ENCODE measurements around the gene TBL1X. TPM values are rescaled to one million over a fixed set of nuclear protein-coding genes. Genes with fewer than 3 reads are reported as not detected.
A peak's percentile ranks its signal among the peaks of the same experiment; 100 is the strongest.

TBL1X gene
- total RNA-seq, 1 experiment from 2014 or later: 17.6 TPM

GRCh38 chrX:9560219-9560618, 95.4 kb downstream of the TBL1X start:
- Histone ChIP-seq H3K4me2 (no peak overlapping the region), H3K27ac (no peak overlapping the region), H3K9me3 (ENCODE audit: insufficient read depth, low read depth) (no peaks in the 10 kb centered on the region), H4K20me1 (ENCODE audit: insufficient read depth) (no peaks in the 10 kb centered on the region), H3K27me3 (ENCODE audit: insufficient read depth, low read depth) (no peaks in the 10 kb centered on the region), H3F3A (ENCODE audit: insufficient read depth, low read depth) (no peaks in the 10 kb centered on the region), H3K4me1 (replicated peaks; ENCODE audit: insufficient read depth) (no peaks in the 10 kb centered on the region), H2AFZ (no peak overlapping the region), H3K36me3 (ENCODE audit: low read depth) (no peaks in the 10 kb centered on the region), H3K4me3 (no peak overlapping the region), H3K9me2 (ENCODE audit: insufficient read depth) (no peaks in the 10 kb centered on the region), H3K79me2 (ENCODE audit: low read depth) (no peaks in the 10 kb centered on the region)
- POLR2A ChIA-PET (ENCODE audit: unreplicated experiment): no interaction called here
- intact Hi-C loops (cut with micrococcal nuclease; ENCODE audit: unreplicated experiment): no loop called here
- CTCF ChIA-PET: no interaction called here
- no peak for TF ChIP-seq CTCF (conservative IDR thresholded peaks at IDR 0.05)
- no peak for TF ChIP-seq EZH2 (IDR thresholded peaks at IDR 0.05; ENCODE audit: low read depth)
- BruUV-seq (replicated peaks): no TSS peak
- no peak for DNase-seq

- no peaks in the 10 kb centered on the region for H3K27me3 ChIP-seq (ENCODE audit: insufficient read depth, low read depth)
- TF ChIP-seq CTCF (conservative IDR thresholded peaks at IDR 0.05) (no peak), EZH2 (IDR thresholded peaks at IDR 0.05; ENCODE audit: low read depth) (no peak)
- POLR2A ChIA-PET (ENCODE audit: unreplicated experiment): no interaction called here
- CTCF ChIA-PET: no interaction called here
- H3K9me3 ChIP-seq (ENCODE audit: insufficient read depth, low read depth): no peaks in the 10 kb centered on the region
- no peak overlapping the region for H3K4me2 ChIP-seq
- no peaks in the 10 kb centered on the region for H3K36me3 ChIP-seq (ENCODE audit: low read depth)
- H3K27ac ChIP-seq: no peak overlapping the region
- H3K4me3 ChIP-seq: no peak overlapping the region
- H2AFZ ChIP-seq: no peak overlapping the region
- DNase-seq: no peak
- no peaks in the 10 kb centered on the region for H3F3A ChIP-seq (ENCODE audit: insufficient read depth, low read depth)
- H3K79me2 ChIP-seq (ENCODE audit: low read depth): no peaks in the 10 kb centered on the region
- intact Hi-C loops (cut with micrococcal nuclease; ENCODE audit: unreplicated experiment): no loop called here
- BruUV-seq (replicated peaks): no TSS peak
- no peaks in the 10 kb centered on the region for H3K9me2 ChIP-seq (ENCODE audit: insufficient read depth)
- no peaks in the 10 kb centered on the region for H3K4me1 ChIP-seq (replicated peaks; ENCODE audit: insufficient read depth)
- no peaks in the 10 kb centered on the region for H4K20me1 ChIP-seq (ENCODE audit: insufficient read depth)
Observed at GRCh38 chrX:9561199-9561598, 96.3 kb downstream of the TBL1X start.

GRCh38 chrX:9562851-9563250, 98.0 kb downstream of the TBL1X start:
- H3K4me1 ChIP-seq (replicated peaks; ENCODE audit: insufficient read depth): no peaks in the 10 kb centered on the region
- H3F3A ChIP-seq (ENCODE audit: insufficient read depth, low read depth): no peaks in the 10 kb centered on the region
- peak in 1 of 2 experiments; percentile 60 for DNase-seq
- no peaks in the 10 kb centered on the region for H3K79me2 ChIP-seq (ENCODE audit: low read depth)
- no peak overlapping the region for H3K4me2 ChIP-seq
- H3K4me3 ChIP-seq: no peak overlapping the region
- TF ChIP-seq EZH2 (IDR thresholded peaks at IDR 0.05; ENCODE audit: low read depth) (no peak), CTCF (conservative IDR thresholded peaks at IDR 0.05) (no peak)
- H4K20me1 ChIP-seq (ENCODE audit: insufficient read depth): no peaks in the 10 kb centered on the region
- H3K9me2 ChIP-seq (ENCODE audit: insufficient read depth): no peaks in the 10 kb centered on the region
- H3K36me3 ChIP-seq (ENCODE audit: low read depth): no peaks in the 10 kb centered on the region
- no peak overlapping the region for H3K27ac ChIP-seq
- no peaks in the 10 kb centered on the region for H3K9me3 ChIP-seq (ENCODE audit: insufficient read depth, low read depth)
- BruUV-seq (replicated peaks): no TSS peak
- H2AFZ ChIP-seq: no peak overlapping the region
- H3K27me3 ChIP-seq (ENCODE audit: insufficient read depth, low read depth): no peaks in the 10 kb centered on the region
- POLR2A ChIA-PET (ENCODE audit: unreplicated experiment): no interaction called here
- CTCF ChIA-PET: no interaction called here
- intact Hi-C loops (cut with micrococcal nuclease; ENCODE audit: unreplicated experiment): loop anchor here (2.0 kb wide), 1 partner anchor 100 kb away; no protein-coding TSS in a partner anchor

Data from PC-9 (cell line).